Endothelial cell of umbilical vein (primary cell): ENCODE results near the gene LRRTM4.

ENCODE experiments used
- CTCF ChIP-seq, 2 donors: IDR thresholded peaks; 1 replicate in 1 of 2; 2 replicates in 1 of 2; pipeline ENCODE4 v1.5.1; 2011; ENCODE audit warnings: low read length in 2 of 2, mild to moderate bottlenecking in 2 of 2, moderate library complexity in 2 of 2, control low read depth in 1 of 2, inconsistent platforms in 1 of 2, low read depth in 1 of 2; ENCODE audit not compliant: insufficient read depth in 1 of 2; ENCODE audit errors: extremely low read depth in 1 of 2
- EZH2 ChIP-seq: IDR thresholded peaks from 2 replicates; pipeline ENCODE4 v1.6.1; 2012; ENCODE audit warnings: borderline replicate concordance, low read depth, mild to moderate bottlenecking, moderate library complexity, low read length, inconsistent platforms; ENCODE audit not compliant: severe bottlenecking
- MYC ChIP-seq: IDR thresholded peaks from one replicate; pipeline ENCODE4 v1.6.1; 2011; ENCODE audit warnings: mild to moderate bottlenecking, low read depth, low read length
- POLR2A ChIP-seq: IDR thresholded peaks from 2 replicates; pipeline ENCODE4 v1.6.1; 2012; ENCODE audit warnings: low read depth, mild to moderate bottlenecking, control low read depth, low read length

- no peak for TF ChIP-seq CTCF (IDR thresholded peaks at IDR 0.05; ENCODE audit: extremely low read depth in 1 of 2, insufficient read depth in 1 of 2, low read depth in 1 of 2, low read length in 2 of 2)
- no peak for TF ChIP-seq MYC
- no peak for TF ChIP-seq POLR2A
- no peak for TF ChIP-seq EZH2
Observed at GRCh38 chr2:77552956-77553355, 30.8 kb upstream of the LRRTM4 start.
